CD8-positive, alpha-beta memory T cell (primary cell): ENCODE data around the gene KRTAP12-2. TPM values are rescaled to one million over a fixed set of nuclear protein-coding genes. Genes with fewer than 3 reads are reported as not detected.
"Not testable (repeated sequence)": the region's sequence is repeated elsewhere in the genome, so short reads cannot be mapped to it uniquely, and the experiment has no call there.

Experiments
- CTCF ChIA-PET: fragments of 350-600 bp; sonication (Branson Sonifier 250); formaldehyde crosslinking; loops from one replicate; lab custom pipeline; 2021; ENCODE audit warnings: antibody characterized with exemption; lab: Charles Lee
- POLR2A ChIA-PET: fragments of 350-600 bp; sonication (Branson Sonifier 250); formaldehyde crosslinking; loops from one replicate; lab custom pipeline; 2021; ENCODE audit warnings: antibody characterized with exemption; lab: Charles Lee
- DNase-seq, 5 donors: peaks; one replicate each; pipeline versions ENCODE4 v3.0.0 to v3.0.0-alpha.2; 2020 to 2022; ENCODE audit warnings: mixed read lengths in 1 of 5
- H3K27ac ChIP-seq: one replicate; pipeline ENCODE4 v1.7.0; 2013; ENCODE audit warnings: low read depth, mild to moderate bottlenecking, low read length, moderate library complexity
- H3K27me3 ChIP-seq: 2 replicates; pipeline ENCODE4 v1.7.0; 2013; ENCODE audit warnings: low read length, mild to moderate bottlenecking; ENCODE audit not compliant: insufficient read depth, poor library complexity, severe bottlenecking
- H3K36me3 ChIP-seq: 2 replicates; pipeline ENCODE4 v1.7.0; 2013; ENCODE audit warnings: mild to moderate bottlenecking, low read length, moderate library complexity; ENCODE audit not compliant: insufficient read depth
- H3K4me1 ChIP-seq: 2 replicates; pipeline ENCODE4 v1.7.0; 2013; ENCODE audit warnings: mild to moderate bottlenecking, low read length, moderate library complexity; ENCODE audit not compliant: insufficient read depth
- H3K4me3 ChIP-seq: 2 replicates; pipeline ENCODE4 v1.7.0; 2013; ENCODE audit warnings: mild to moderate bottlenecking, low read length
- H3K9me3 ChIP-seq: 2 replicates; pipeline ENCODE4 v1.7.0; 2013; ENCODE audit warnings: mild to moderate bottlenecking, low read length
- H3K27ac Mint-ChIP-seq, 8 donors: one replicate each; pipeline ENCODE4 v1.8.0; 2020 to 2021; ENCODE audit warnings: mixed read lengths in 8 of 8, mild to moderate bottlenecking in 6 of 8, inconsistent platforms in 3 of 8, moderate library complexity in 3 of 8
- H3K27me3 Mint-ChIP-seq, 2 donors: one replicate each; pipeline ENCODE4 v1.8.0; 2020 to 2021; ENCODE audit warnings: mixed read lengths in 2 of 2, mild to moderate bottlenecking in 1 of 2, moderate library complexity in 1 of 2
- H3K36me3 Mint-ChIP-seq, 3 donors: one replicate each; pipeline ENCODE4 v1.8.0; 2020 to 2021; ENCODE audit warnings: mixed read lengths in 3 of 3, inconsistent platforms in 1 of 3, mild to moderate bottlenecking in 1 of 3
- H3K4me1 Mint-ChIP-seq, 3 donors: one replicate each; pipeline ENCODE4 v1.8.0; 2020 to 2021; ENCODE audit warnings: mixed read lengths in 3 of 3, inconsistent platforms in 1 of 3, mild to moderate bottlenecking in 1 of 3
- H3K4me3 Mint-ChIP-seq, 7 donors: one replicate each; pipeline ENCODE4 v1.8.0; 2020 to 2021; ENCODE audit warnings: mixed read lengths in 7 of 7, mild to moderate bottlenecking in 6 of 7, moderate library complexity in 4 of 7, inconsistent platforms in 2 of 7
- H3K9me3 Mint-ChIP-seq, 5 donors: one replicate each; pipeline ENCODE4 v1.8.0; 2020 to 2022; ENCODE audit warnings: mixed read lengths in 5 of 5, mild to moderate bottlenecking in 3 of 5, moderate library complexity in 2 of 5, inconsistent platforms in 1 of 5
- polyA plus RNA-seq: library from polyadenylated mRNA; unstranded; fragments of 300-500 nt; fragmentation: Illumina TruSeq; gene quantifications from one replicate; pipeline ENCODE4 v1.2.3, GENCODE V29; 2021
- total RNA-seq, 2 experiments: library from RNA; stranded (reverse); gene quantifications; one replicate each; pipeline ENCODE4 v1.2.3, GENCODE V29; 2021

The KRTAP12-2 gene
- total and polyA plus RNA-seq, 3 experiments from 2014 or later = not detected

- H3K27me3 ChIP-seq = peaks cover 3% of the 10 kb centered on the region
- no peaks in the 10 kb centered on the region for H3K36me3 ChIP-seq
- ChIA-PET POLR2A (no interaction called here), CTCF (interaction anchor here (1.0 kb wide), 1 partner anchor 47 kb away, joined by 3 read pairs; no protein-coding TSS in a partner anchor)
- Mint-ChIP-seq H3K4me3 (peak overlapping the region in 2 of 7 donors; percentile 2 to 20), H3K4me1 (peaks cover 17 to 31% (median 22%) of the 10 kb centered on the region in 3 donors), H3K27me3 (peaks cover 27 to 38% of the 10 kb centered on the region in 2 donors), H3K36me3 (peaks cover 2 to 26% (median 2%) of the 10 kb centered on the region in 3 donors), H3K9me3 (peaks cover 3 to 12% (median 6%) of the 10 kb centered on the region in 5 donors), H3K27ac (peak overlapping the region in 2 of 8 donors; percentile 47 to 59)
- H3K9me3 ChIP-seq = peaks cover 5% of the 10 kb centered on the region
- H3K4me3 ChIP-seq = no peak overlapping the region
- H3K4me1 ChIP-seq = no peaks in the 10 kb centered on the region
- H3K27ac ChIP-seq = no peak overlapping the region
- no peak for DNase-seq
Measured at GRCh38 chr21:44695184-44695583, 28.5 kb upstream of the KRTAP12-2 start.

DNA sequence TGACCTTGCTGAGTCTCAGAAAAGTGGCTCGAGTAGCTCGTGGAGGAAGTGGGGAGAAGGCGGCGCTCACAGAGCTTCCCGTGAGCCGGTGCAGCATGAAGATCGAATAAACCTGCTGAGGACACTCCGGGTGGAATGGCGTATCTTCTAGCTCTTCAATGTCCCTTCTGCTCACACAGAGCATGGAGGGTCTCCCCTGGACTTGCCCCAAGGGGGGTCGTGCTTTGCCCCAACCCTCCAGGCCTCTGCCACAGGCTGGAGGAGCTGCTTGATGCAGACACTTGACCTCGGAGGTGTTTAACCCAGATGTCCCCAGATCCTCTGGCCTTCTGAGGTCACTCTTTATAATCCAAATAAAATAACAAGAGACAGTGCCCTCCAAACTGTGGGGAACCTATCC is 28.0 kb upstream of the KRTAP12-2 start:
- no peak for DNase-seq
- Mint-ChIP-seq H3K27me3 (peaks cover 23 to 38% of the 10 kb centered on the region in 2 donors), H3K4me1 (peaks cover 17 to 31% (median 22%) of the 10 kb centered on the region in 3 donors), H3K9me3 (peaks cover 3 to 12% (median 6%) of the 10 kb centered on the region in 5 donors), H3K27ac (no peak overlapping the region), H3K4me3 (peak overlapping the region in 4 of 7 donors; percentile 2 to 46 (median 24)), H3K36me3 (peaks cover 2 to 26% (median 2%) of the 10 kb centered on the region in 3 donors)
- H3K36me3 ChIP-seq = no peaks in the 10 kb centered on the region
- no peak overlapping the region for H3K27ac ChIP-seq
- H3K4me3 ChIP-seq = no peak overlapping the region
- ChIA-PET CTCF (interaction anchor here (1.0 kb wide), 1 partner anchor 48 kb away, joined by 3 read pairs; no protein-coding TSS in a partner anchor), POLR2A (no interaction called here)
- peaks cover 5% of the 10 kb centered on the region for H3K9me3 ChIP-seq
- no peaks in the 10 kb centered on the region for H3K4me1 ChIP-seq
- peaks cover 3% of the 10 kb centered on the region for H3K27me3 ChIP-seq

DNA sequence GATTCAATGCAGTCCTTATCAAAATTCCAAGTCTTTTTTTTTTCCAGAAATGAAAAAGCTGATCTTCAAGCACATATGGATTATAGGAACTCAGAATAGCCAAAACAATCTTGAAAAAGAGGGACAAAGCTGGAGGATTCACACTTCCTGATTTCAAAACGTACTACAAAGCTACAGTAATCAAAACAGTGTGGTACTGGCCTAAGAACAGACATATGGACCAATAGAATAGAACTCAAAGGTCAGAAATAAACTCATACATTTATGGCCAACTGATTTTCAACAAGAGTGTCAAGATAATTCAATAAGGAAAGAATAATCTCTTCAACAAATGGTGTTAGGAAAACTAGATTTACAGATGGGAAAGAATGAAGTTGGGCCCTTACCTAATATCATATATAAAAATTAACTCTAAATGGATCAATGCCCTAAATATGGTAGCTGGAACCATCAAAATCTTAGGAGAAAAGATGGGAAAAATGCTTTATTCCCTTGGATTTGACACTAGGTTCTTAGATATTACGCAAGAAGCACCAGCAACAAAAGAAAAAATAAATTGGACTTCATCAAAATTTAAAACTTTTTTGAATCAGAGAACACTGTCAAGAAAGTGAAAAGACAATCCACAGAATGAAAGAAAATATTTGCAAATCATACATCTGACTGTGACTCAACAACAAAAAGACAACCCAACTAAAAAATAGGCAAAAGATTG is 26.2 kb upstream of the KRTAP12-2 start:
- Mint-ChIP-seq H3K4me1 (peaks cover 13 to 28% (median 22%) of the 10 kb centered on the region in 3 donors), H3K36me3 (peaks cover 2 to 26% (median 2%) of the 10 kb centered on the region in 3 donors), H3K9me3 (peaks cover 3 to 12% (median 6%) of the 10 kb centered on the region in 5 donors), H3K27ac (no peak overlapping the region), H3K4me3 (no peak overlapping the region), H3K27me3 (peaks cover 14 to 24% of the 10 kb centered on the region in 2 donors)
- Histone ChIP-seq H3K4me3 (no peak overlapping the region), H3K9me3 (peaks cover 5% of the 10 kb centered on the region), H3K27ac (no peak overlapping the region), H3K27me3 (no peaks in the 10 kb centered on the region), H3K4me1 (no peaks in the 10 kb centered on the region), H3K36me3 (no peaks in the 10 kb centered on the region)
- ChIA-PET CTCF (no interaction called here), POLR2A (no interaction called here)
- DNase-seq = no peak

GRCh38 chr21:44691686-44692085 is 25.0 kb upstream of the KRTAP12-2 start:
- Mint-ChIP-seq H3K27ac (peak overlapping the region in 2 of 8 donors; percentile 10 to 70), H3K27me3 (peaks cover 12 to 23% of the 10 kb centered on the region in 2 donors), H3K36me3 (peaks cover 2 to 24% (median 2%) of the 10 kb centered on the region in 3 donors), H3K4me1 (peaks cover 12 to 25% (median 22%) of the 10 kb centered on the region in 3 donors), H3K9me3 (peaks cover 3 to 12% (median 6%) of the 10 kb centered on the region in 5 donors), H3K4me3 (no peak overlapping the region)
- ChIA-PET POLR2A (no interaction called here), CTCF (no interaction called here)
- Histone ChIP-seq H3K4me1 (no peaks in the 10 kb centered on the region), H3K9me3 (peaks cover 5% of the 10 kb centered on the region), H3K27ac (no peak overlapping the region), H3K4me3 (no peak overlapping the region), H3K27me3 (no peaks in the 10 kb centered on the region), H3K36me3 (no peaks in the 10 kb centered on the region)
- no peak for DNase-seq

DNA sequence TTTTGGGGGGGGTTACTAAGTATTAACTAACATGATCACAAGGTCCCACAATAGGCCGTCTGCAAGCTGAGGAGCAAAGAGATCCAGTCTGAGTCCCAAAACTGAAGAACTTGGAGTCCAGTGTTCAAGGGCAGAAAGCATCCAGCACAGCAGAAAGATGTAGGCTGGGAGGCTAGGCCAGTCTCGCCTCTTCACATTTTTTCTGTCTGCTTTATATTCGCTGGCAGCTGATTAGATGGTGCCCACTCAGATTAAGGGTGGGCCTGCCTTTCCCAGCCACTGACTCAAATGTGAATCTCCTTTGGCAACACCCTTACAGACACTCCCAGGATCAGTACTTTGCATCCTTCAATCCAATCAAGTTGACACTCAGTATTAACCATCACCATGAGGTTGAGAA is 23.0 kb upstream of the KRTAP12-2 start:
- Mint-ChIP-seq H3K4me1 (peaks cover 14 to 22% (median 21%) of the 10 kb centered on the region in 3 donors), H3K9me3 (peaks cover 3 to 12% (median 6%) of the 10 kb centered on the region in 5 donors), H3K36me3 (peaks cover 2 to 16% (median 2%) of the 10 kb centered on the region in 3 donors), H3K27me3 (peaks cover 6 to 26% of the 10 kb centered on the region in 2 donors)
- CTCF ChIA-PET, POLR2A ChIA-PET, DNase-seq, H3K4me1 ChIP-seq, H3K27ac Mint-ChIP-seq, H3K4me3 Mint-ChIP-seq, H3K27ac ChIP-seq, H3K9me3 ChIP-seq, H3K27me3 ChIP-seq, H3K36me3 ChIP-seq, H3K4me3 ChIP-seq: not testable (repeated sequence)

- Mint-ChIP-seq H3K36me3 (peaks cover 0 to 6% (median 2%) of the 10 kb centered on the region in 3 donors), H3K27ac (no peak overlapping the region), H3K4me1 (peaks cover 9 to 14% (median 12%) of the 10 kb centered on the region in 3 donors), H3K4me3 (no peak overlapping the region), H3K9me3 (peaks cover 0 to 10% (median 3%) of the 10 kb centered on the region in 5 donors), H3K27me3 (peaks cover 6 to 26% of the 10 kb centered on the region in 2 donors)
- no peaks in the 10 kb centered on the region for H3K27me3 ChIP-seq
- H3K36me3 ChIP-seq = no peaks in the 10 kb centered on the region
- DNase-seq = no peak
- H3K9me3 ChIP-seq = peaks cover 4% of the 10 kb centered on the region
- no peak overlapping the region for H3K4me3 ChIP-seq
- no peaks in the 10 kb centered on the region for H3K4me1 ChIP-seq
- ChIA-PET POLR2A (no interaction called here), CTCF (no interaction called here)
- no peak overlapping the region for H3K27ac ChIP-seq
Measured at GRCh38 chr21:44687671-44688070, 20.9 kb upstream of the KRTAP12-2 start.

DNA sequence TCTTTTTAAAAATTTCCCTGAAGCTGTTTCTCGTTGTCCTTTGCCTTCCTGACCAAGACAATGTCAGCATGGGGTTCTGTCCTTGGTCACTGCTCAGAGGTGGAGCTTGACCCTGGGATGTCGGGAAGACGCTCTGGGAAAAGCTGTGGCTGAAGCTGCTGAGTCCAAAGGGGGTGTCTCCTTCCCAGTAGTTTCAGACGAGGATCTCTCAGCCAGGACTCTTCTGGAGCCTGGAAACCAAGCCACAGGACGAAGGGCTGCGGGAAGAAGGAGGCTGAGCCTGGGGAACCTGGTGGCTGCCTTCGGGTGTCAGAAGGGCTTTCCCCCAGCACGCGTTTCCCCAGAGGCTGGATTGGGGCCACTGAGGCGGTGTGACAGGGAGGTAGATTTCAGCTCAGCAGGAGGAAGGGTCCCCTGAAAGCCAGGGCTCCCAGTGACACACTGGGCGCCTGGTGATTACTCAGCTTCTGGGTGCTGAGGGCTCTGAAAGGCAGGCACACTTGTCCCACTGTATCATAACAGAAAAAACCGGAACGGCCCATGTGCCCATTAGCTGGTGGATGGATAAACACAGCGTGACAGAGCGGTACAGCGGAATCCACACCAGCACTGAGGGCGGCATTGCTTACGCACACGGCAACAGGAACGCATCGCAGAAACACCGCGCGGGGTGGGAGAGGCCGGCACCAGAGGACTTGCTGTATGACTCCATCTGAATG is 20.3 kb upstream of the KRTAP12-2 start:
- Mint-ChIP-seq H3K9me3 (peaks cover 0 to 4% (median 0%) of the 10 kb centered on the region in 5 donors), H3K27ac (peak overlapping the region in 2 of 8 donors; percentile 81 to 82), H3K36me3 (no peaks in the 10 kb centered on the region), H3K4me3 (no peak overlapping the region), H3K4me1 (peaks cover 9 to 14% (median 12%) of the 10 kb centered on the region in 3 donors), H3K27me3 (peaks cover 6 to 26% of the 10 kb centered on the region in 2 donors)
- H3K27me3 ChIP-seq = no peaks in the 10 kb centered on the region
- no peaks in the 10 kb centered on the region for H3K36me3 ChIP-seq
- POLR2A ChIA-PET = no interaction called here
- no peaks in the 10 kb centered on the region for H3K4me1 ChIP-seq
- DNase-seq = no peak
- no peak overlapping the region for H3K27ac ChIP-seq
- H3K9me3 ChIP-seq = no peaks in the 10 kb centered on the region
- H3K4me3 ChIP-seq = no peak overlapping the region
- CTCF ChIA-PET = no interaction called here
